ENCODE results near the gene ADAMTS5.

GRCh38 chr21:26961698-26962097, 5.2 kb downstream of the ADAMTS5 start:
- TF ChIP-seq CTCF (IDR thresholded peaks at IDR 0.05 in 4 of 5, conservative IDR thresholded peaks at IDR 0.05 in 1 of 5), result no peak
- no peak for TF ChIP-seq POLR2A (IDR thresholded peaks at IDR 0.05)
